ENCODE measurements around the gene COBLL1.

- no peak for TF ChIP-seq CTCF (IDR thresholded peaks at IDR 0.05; ENCODE audit: low read depth, low read length)
- no peak for TF ChIP-seq EZH2phosphoT487 (IDR thresholded peaks at IDR 0.05; ENCODE audit: low read depth)
Measured at GRCh38 chr2:164651361-164651760, 190.3 kb downstream of the COBLL1 start.
